Panc1 (cell line): ENCODE measurements around the gene ZNF451.

Experiments
- POLR2AphosphoS5 ChIP-seq: IDR thresholded peaks from 2 replicates; pipeline ENCODE4 v1.6.1; 2012; ENCODE audit warnings: mild to moderate bottlenecking, low read depth, low read length, moderate library complexity
- TF ChIP-seq, protein P1 (sequence below): fragments of 450-650 bp; IDR thresholded peaks from 2 replicates; pipeline ENCODE4 v1.5.1; 2017; ENCODE audit warnings: mild to moderate bottlenecking
- TF ChIP-seq, protein P2 (sequence below), 2 experiments: IDR thresholded peaks; 2 replicates each; pipeline ENCODE4 v1.6.1; 2011 to 2012; ENCODE audit warnings: low read depth in 2 of 2, control low read depth in 1 of 2, low read length in 1 of 2, mild to moderate bottlenecking in 1 of 2, moderate library complexity in 1 of 2; ENCODE audit not compliant: insufficient read depth in 1 of 2

DNA sequence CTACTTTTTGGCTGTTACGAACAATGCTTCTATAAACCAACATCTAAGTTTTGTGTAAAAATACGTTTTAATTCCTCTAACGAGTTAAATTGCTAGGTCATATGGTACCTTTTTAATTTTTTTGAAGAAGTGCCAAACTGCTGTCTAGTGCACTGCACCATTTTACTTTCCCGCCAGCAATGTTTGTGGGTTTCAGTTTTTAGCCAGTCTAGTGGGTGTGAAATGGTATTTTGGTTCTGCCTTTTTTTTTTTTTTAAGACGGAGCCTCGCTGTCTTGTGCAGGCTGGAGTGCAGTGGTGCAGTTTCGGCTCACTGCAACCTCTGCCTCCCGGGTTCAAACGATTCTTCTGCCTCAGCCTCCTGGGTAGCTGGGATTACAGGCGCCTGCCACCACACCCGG is 48.0 kb downstream of the ZNF451 start:
- TF ChIP-seq, protein P1, sequence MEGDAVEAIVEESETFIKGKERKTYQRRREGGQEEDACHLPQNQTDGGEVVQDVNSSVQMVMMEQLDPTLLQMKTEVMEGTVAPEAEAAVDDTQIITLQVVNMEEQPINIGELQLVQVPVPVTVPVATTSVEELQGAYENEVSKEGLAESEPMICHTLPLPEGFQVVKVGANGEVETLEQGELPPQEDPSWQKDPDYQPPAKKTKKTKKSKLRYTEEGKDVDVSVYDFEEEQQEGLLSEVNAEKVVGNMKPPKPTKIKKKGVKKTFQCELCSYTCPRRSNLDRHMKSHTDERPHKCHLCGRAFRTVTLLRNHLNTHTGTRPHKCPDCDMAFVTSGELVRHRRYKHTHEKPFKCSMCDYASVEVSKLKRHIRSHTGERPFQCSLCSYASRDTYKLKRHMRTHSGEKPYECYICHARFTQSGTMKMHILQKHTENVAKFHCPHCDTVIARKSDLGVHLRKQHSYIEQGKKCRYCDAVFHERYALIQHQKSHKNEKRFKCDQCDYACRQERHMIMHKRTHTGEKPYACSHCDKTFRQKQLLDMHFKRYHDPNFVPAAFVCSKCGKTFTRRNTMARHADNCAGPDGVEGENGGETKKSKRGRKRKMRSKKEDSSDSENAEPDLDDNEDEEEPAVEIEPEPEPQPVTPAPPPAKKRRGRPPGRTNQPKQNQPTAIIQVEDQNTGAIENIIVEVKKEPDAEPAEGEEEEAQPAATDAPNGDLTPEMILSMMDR = no peak
- no peak for TF ChIP-seq POLR2AphosphoS5
- TF ChIP-seq, protein P2, sequence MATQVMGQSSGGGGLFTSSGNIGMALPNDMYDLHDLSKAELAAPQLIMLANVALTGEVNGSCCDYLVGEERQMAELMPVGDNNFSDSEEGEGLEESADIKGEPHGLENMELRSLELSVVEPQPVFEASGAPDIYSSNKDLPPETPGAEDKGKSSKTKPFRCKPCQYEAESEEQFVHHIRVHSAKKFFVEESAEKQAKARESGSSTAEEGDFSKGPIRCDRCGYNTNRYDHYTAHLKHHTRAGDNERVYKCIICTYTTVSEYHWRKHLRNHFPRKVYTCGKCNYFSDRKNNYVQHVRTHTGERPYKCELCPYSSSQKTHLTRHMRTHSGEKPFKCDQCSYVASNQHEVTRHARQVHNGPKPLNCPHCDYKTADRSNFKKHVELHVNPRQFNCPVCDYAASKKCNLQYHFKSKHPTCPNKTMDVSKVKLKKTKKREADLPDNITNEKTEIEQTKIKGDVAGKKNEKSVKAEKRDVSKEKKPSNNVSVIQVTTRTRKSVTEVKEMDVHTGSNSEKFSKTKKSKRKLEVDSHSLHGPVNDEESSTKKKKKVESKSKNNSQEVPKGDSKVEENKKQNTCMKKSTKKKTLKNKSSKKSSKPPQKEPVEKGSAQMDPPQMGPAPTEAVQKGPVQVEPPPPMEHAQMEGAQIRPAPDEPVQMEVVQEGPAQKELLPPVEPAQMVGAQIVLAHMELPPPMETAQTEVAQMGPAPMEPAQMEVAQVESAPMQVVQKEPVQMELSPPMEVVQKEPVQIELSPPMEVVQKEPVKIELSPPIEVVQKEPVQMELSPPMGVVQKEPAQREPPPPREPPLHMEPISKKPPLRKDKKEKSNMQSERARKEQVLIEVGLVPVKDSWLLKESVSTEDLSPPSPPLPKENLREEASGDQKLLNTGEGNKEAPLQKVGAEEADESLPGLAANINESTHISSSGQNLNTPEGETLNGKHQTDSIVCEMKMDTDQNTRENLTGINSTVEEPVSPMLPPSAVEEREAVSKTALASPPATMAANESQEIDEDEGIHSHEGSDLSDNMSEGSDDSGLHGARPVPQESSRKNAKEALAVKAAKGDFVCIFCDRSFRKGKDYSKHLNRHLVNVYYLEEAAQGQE (IDR thresholded peaks at IDR 0.05; ENCODE audit: insufficient read depth in 1 of 2, low read depth in 2 of 2, low read length in 1 of 2) = no peak
